Activated CD4-positive, CD25-positive, alpha-beta regulatory T cell treated with anti-CD3 and anti-CD28 coated beads, Interleukin-2, amount 50 U/mL, for 72 hours (primary cell): ENCODE data around the gene TPI1.
A peak's percentile ranks its signal among the peaks of the same experiment; 100 is the strongest.
"Not testable (repeated sequence)": the region's sequence is repeated elsewhere in the genome, so short reads cannot be mapped to it uniquely, and the experiment has no call there.

Source experiments
- DNase-seq: peaks from one replicate; pipeline ENCODE4 v3.0.0; 2021

Gene TPI1

GRCh38 chr12:6869049-6870021, 2.0 kb downstream of the TPI1 start:
- DNase-seq, result peak; percentile 82

GRCh38 chr12:6870304-6870703, 3.0 kb downstream of the TPI1 start:
- not testable (repeated sequence) for DNase-seq

- peak; percentile 38 for DNase-seq
Observed at GRCh38 chr12:6871052-6871957, 4.0 kb downstream of the TPI1 start.

- peak; percentile 87 for DNase-seq
Observed at GRCh38 chr12:6872073-6873048, 5.0 kb downstream of the TPI1 start.

GRCh38 chr12:6873094-6874014, 6.0 kb downstream of the TPI1 start, which contains the start of gene SPSB2:
Gene SPSB2 (minus strand): TSS chr12:6873303. CDS start chr12:6872901, 402 bp downstream.
- peak; percentile 100 for DNase-seq

GRCh38 chr12:6874015-6874368, 6.7 kb downstream of the TPI1 start:
- not testable (repeated sequence) for DNase-seq

GRCh38 chr12:6879824-6880223, 12.5 kb downstream of the TPI1 start:
- DNase-seq, result not testable (repeated sequence)

- no peak for DNase-seq
Observed at GRCh38 chr12:6883252-6883651, 15.9 kb downstream of the TPI1 start.

GRCh38 chr12:6883683-6884082, 16.4 kb downstream of the TPI1 start:
- DNase-seq, result no peak

- DNase-seq, result no peak
Observed at GRCh38 chr12:6884539-6884938, 17.2 kb downstream of the TPI1 start.

- DNase-seq, result not testable (repeated sequence)
Observed at GRCh38 chr12:6886206-6886999, 19.1 kb downstream of the TPI1 start.

GRCh38 chr12:6887460-6887859, 20.1 kb downstream of the TPI1 start:
- DNase-seq, result no peak

GRCh38 chr12:6888360-6888759, 21.0 kb downstream of the TPI1 start:
- no peak for DNase-seq

GRCh38 chr12:6888794-6889193, 21.5 kb downstream of the TPI1 start:
- DNase-seq, result not testable (repeated sequence)

GRCh38 chr12:6889775-6890573, 22.6 kb downstream of the TPI1 start:
- not testable (repeated sequence) for DNase-seq

- peak; percentile 99 for DNase-seq
Observed at GRCh38 chr12:6890789-6891645, 23.7 kb downstream of the TPI1 start.

- no peak for DNase-seq
Observed at GRCh38 chr12:6891646-6892001, 24.3 kb downstream of the TPI1 start.

GRCh38 chr12:6892683-6893082, 25.4 kb downstream of the TPI1 start:
- DNase-seq, result not testable (repeated sequence)
